Tracheal epithelial cell (primary cell): Measurements from ENCODE around the gene JPH3. TPM values are rescaled to one million over a fixed set of nuclear protein-coding genes. Genes with fewer than 3 reads are reported as not detected.

ENCODE experiments used
- total RNA-seq: library from RNA; depleted of rRNA; stranded (reverse); fragments of >200 nt; gene quantifications from 2 replicates; pipeline ENCODE4 v1.2.1, GENCODE V29; 2014

JPH3 gene
- total RNA-seq = not detected in 2 replicates

DNA sequence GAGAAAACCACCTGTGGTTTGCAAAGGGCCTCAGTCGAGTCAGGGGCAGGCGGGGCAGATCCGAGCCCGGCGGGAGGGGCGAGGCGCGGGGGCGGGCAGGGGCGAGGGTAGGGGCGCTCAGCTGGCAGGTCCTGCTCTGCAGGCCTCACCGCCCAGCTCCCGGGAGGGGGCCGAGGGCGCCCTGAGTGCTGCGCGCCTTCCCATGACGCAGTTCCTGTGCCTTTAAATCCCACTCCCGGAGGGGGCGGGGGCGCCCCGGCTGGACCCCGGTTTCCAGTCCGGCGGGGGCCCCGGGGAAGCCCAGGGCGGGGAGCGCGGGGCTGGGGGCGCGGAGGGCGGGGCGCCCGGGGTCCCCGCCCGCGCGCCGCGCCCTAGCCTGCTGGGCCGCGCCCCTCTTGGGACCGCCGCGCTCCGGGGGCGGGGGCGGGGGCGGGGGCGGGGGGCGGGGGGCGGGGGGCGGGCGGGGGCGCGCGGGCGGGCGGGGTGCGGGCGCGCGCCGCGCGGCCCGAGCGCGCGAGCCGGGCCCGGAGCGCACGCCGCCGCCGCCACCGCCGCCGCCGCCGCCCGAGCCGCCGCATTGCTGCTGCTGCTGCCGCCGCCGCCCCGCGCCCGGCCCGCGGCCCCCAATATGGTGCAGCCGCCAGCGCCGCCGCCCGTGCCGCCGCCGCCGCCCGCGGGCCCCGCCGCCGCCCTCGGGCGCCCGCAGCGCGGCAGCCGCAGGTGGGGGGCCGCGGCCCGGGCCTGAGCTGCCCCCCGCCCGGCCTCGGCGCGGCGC lies at the start of gene JPH3:
Gene JPH3 (plus strand): TSS at position 508 of the 775 bp plus-strand sequence. CDS start 639 bp downstream, outside the sequence.

Other genes starting within 250 kb of the JPH3 start
- gene FBXO31, start 218.7 kb upstream of the JPH3 start, total RNA-seq = 25.6 and 33.3 TPM in 2 replicates
- 30.8 and 43.5 TPM in 2 replicates for gene MAP1LC3B, start 210.2 kb upstream of the JPH3 start, total RNA-seq
- gene ZCCHC14, start 109.5 kb upstream of the JPH3 start, total RNA-seq = 4.8 and 5.1 TPM in 2 replicates
- 21.1 and 28.9 TPM in 2 replicates for gene KLHDC4, start 163.5 kb downstream of the JPH3 start, total RNA-seq